ENCODE measurements around the gene TSPAN15.

Gene TSPAN15

DNA sequence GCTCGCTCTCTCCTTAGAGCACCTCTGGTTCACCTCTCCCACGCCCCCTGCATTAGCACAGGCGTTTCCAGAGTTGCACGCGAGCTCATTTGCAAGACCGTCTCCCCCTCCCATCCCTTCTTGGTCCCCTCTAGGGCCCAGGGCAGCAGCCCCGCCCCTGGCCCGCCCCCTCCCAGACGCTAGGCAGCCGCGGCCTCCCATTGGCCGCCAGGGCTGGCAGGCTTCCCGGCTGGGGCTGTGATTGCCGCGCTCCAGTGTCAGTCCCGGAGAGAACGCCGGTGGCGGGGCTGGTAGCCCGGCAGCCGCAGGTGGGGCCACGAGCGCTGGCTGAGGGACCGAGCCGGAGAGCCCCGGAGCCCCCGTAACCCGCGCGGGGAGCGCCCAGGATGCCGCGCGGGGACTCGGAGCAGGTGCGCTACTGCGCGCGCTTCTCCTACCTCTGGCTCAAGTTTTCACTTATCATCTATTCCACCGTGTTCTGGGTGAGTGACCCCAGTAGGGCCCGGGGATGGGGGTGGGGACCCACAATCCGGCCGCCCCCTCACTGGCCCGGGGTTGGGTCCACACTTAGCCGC lies at the start of gene TSPAN15:
Gene TSPAN15, plus strand, starts transcription at position 257 of the 575 bp plus-strand sequence. Its CDS starts 130 bp downstream, at position 387.
- peak; percentile 63 to 79 (median 63) for DNase-seq (ENCODE audit: low read depth in 3 of 3)

DNA sequence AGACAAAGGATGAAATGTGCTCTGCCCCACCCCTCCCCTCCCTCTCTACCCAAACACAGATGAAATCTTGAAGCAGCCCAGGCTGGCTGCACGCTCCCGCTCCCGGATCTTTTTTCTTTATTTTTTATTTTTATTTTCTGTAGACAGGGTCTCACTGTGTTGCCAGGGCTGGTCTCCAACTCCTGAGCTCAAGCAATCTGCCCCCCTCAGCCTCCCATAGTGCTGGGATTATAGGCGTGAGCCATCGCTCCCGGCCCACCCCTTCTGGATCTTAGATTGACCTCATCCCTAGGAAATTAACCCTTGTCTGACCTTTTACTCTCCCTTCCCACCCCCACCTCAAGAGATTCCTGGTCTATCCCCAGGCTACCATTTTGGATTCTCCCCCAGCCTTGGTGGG lies 48.9 kb upstream of the TSPAN15 start:
- DNase-seq (ENCODE audit: low read depth in 3 of 3): no peak

DNA sequence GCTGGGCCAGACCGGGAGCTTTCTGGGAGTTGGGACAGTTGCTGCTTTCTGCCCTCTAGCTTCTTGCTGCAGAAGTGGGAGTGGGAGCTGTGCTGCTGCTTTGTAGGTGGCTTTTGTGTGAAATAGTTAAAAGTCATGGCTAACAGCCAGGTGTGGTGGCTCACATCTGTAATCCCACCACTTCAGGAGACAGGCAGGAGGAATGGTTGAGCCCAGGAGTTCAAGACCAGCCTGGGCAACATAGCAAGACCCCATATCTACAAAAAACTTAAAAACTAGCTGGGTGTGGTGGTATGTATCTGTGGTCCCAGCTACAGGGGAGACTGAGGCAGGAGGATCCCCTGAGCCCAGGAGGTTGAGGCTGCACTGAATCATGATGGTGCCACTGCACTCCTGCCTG lies 48.2 kb upstream of the TSPAN15 start:
- DNase-seq (ENCODE audit: low read depth in 3 of 3): no peak

GRCh38 chr10:69403519-69403918 lies 47.7 kb upstream of the TSPAN15 start:
- no peak for DNase-seq (ENCODE audit: low read depth in 3 of 3)

DNA sequence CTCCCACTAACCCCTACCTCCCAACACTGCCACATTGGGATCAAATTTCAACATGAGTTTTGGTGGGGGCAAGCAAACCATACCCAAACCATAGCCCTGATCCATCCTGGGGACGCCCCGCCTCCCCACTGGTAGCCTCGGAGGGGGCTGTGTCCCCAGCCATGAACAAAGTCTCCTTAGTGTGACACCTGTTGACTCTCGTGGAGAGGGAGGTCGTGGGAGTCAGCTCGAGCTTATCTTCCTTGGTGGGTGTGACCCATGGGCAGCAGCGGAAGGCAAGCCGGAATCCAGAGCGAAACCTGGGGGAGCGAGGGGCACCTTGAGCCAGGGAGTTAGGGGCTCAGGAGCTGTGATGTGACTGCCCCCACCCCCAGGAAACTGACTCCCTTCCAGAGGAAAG lies 46.5 kb upstream of the TSPAN15 start:
- no peak for DNase-seq (ENCODE audit: low read depth in 3 of 3)

DNA sequence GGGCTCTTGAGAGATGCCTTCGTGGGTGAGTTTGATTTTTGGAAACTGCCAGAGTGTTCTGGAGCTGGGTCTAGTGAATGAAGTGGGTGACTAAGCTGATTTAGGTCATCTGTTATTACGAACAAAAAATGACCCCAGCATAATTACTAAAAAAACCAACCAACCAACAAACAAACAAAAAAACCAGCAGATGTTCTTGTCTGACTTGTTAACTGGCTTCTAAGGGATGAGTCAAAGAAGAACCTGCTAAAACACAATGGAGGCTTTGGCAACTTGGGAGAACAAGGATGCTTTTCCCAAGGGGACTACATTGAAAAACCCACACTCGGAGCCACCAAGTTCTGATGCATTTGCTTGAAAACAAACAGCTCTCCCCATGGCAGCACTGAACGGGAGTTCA lies 46.0 kb upstream of the TSPAN15 start:
- DNase-seq (ENCODE audit: low read depth in 3 of 3): no peak

DNA sequence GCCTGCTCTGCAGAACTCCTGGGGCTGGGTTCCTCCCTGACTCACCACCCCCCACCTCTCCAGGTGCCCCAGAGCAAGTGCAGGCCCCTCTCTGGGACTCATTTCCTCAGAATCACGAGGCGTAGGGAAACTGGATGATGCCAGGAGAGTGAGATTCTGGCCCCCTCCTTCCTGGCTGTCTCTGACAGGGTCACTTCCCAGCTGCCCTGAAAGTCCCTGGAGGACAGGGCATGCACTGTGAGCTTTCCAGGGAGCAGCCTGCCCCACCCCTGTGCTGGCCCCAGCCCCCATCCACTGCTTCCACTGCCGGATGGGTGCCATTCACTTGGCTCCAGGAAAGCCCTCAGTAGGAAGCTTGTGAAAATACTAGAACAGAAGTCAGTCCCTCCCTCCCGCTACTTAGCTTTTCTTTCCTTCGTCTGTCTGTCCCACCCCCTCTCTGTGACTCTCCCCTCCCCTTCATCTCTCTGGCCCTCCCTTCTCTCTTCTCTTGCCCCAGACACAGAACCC lies 44.9 kb upstream of the TSPAN15 start:
- no peak for DNase-seq (ENCODE audit: low read depth in 3 of 3)

GRCh38 chr10:69406816-69407580 lies 44.3 kb upstream of the TSPAN15 start:
- DNase-seq (ENCODE audit: low read depth in 3 of 3): no peak

DNA sequence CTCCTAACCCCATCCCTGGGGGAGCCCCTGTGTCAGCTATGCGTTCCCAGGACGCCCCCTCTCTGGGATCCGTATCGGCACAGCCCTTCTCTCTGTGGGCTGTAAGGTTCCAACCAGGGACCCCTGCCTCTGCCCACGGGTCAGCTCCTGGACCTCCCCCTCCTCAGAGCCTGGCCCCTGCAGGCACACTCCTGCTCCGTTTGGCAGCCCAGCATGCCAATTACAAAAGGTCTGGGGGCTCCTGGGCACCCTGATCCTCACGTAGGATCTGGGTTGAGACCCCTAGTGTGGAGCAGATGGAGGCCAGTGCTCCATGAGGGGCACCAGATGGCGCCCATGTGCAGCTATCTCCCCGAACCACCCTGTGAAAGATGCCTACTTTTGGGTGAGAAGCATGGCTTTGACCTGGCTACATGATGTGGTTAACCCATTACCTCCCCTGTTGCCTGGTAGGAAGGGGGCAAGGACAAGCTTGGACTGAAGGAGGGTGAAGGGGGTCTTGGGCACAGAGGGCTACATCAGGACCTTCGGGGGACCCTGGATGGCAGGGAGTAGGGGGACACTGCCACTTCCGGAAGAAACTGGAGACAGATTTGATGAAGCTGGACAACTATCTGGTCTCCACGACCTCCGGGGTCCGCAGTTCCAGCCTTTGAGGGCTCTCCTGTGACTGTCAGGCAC lies 43.5 kb upstream of the TSPAN15 start:
- DNase-seq (ENCODE audit: low read depth in 3 of 3): no peak

DNA sequence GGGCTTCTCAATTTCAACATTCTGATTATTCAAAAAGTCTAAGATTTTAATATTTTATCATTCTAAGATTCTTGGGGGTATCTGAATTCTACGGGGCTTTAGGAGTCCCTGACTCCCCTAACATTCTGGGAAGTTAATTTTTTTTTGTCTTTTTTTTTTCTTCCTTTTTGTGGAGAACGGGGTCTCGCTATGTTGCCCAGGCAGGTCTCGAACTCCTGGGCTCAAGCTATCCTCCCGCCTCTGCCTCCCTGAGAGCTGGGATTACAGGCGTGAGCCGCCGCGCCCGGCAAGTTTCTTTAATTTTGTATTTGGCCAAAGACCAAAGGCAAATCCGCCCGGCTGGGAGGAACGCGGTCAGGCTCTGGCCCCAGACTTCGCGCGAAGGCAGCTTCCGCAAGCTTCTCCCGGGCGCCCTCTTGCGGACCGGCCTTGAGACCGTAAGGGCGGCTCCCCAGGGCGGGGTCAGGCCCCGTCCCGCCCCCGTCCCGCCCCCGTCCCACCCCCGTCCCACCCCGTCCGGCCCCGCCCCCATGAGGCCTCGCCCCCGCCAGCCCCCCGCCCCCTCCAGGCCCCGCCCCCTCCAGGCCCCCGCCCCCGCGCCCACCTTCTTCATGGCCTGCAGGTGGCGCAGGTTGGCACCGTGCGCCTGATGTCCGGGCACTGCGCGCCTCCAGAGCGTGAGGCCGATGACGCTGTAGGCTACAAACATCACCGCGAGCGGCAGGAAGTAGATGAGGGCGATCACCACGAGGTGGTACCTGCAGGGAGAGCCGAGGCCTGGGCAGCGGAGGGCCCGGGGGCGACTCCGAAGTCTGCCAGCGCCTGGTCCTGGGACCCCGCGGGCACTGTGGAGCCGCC lies 42.7 kb upstream of the TSPAN15 start:
- peak; percentile 81 to 86 (median 84) for DNase-seq (ENCODE audit: low read depth in 3 of 3)

GRCh38 chr10:69409176-69409495 lies 42.1 kb upstream of the TSPAN15 start:
- no peak for DNase-seq (ENCODE audit: low read depth in 3 of 3)

DNA sequence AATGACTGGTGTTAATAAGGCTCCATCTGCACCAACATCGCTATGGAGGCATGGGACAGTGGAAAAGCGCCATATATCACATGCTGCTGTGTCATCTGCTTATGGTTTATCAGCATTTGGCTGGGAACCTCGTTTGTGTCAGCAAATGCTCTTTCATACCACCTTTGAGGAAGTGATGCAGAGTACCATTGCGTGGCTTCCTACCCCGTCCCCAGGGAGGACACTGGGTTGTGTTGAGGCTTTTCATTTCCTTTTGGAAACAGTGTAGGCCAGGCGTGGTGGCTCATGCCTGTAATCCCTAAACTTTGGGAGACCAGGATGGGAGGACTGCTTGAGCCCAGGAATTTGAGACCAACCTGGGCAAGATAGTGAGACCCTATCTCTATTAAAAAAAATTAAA lies 41.3 kb upstream of the TSPAN15 start:
- DNase-seq (ENCODE audit: low read depth in 3 of 3): no peak

DNA sequence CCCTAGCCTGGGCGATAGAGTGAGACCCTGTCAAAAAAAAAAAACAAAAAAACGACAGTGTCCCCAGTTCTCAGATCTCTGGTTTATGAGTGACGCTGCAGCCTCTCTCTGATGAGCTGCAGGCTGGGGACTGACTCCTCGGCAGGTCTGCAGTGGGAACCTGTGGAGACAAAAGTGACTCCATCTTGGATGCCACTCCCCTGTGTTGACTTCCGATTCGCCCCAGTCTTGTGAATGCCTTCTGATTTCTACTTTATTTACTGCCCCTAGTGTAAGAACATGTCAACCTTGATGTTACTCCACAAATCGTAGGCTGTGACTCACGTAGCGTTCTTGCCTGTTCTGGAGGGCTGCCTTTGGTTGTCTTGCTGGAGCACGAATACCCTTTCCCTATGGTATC lies 40.8 kb upstream of the TSPAN15 start:
- no peak for DNase-seq (ENCODE audit: low read depth in 3 of 3)

DNA sequence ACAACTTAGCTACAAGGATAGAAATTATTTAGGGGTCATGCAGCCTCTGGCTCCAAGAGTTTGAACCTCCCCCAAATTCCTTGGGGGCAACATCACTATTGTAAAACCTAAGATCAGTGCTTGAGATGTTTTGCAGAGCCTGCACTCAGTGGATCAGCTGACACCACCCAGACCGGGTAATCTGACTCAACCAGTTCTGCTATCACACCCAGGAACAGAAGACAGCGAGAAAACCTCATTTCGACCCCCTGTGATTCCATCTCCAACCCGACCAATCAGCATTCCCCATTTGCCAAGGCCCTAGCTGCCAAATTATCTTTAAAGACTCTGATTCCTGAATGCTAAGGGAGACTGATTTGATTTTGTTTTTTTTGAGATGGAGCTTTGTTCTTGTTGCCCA lies 39.8 kb upstream of the TSPAN15 start:
- DNase-seq (ENCODE audit: low read depth in 3 of 3): no peak

GRCh38 chr10:69412232-69412790 lies 39.0 kb upstream of the TSPAN15 start:
- DNase-seq (ENCODE audit: low read depth in 3 of 3): no peak

GRCh38 chr10:69413221-69413865 lies 37.9 kb upstream of the TSPAN15 start:
- DNase-seq (ENCODE audit: low read depth in 3 of 3): no peak

DNA sequence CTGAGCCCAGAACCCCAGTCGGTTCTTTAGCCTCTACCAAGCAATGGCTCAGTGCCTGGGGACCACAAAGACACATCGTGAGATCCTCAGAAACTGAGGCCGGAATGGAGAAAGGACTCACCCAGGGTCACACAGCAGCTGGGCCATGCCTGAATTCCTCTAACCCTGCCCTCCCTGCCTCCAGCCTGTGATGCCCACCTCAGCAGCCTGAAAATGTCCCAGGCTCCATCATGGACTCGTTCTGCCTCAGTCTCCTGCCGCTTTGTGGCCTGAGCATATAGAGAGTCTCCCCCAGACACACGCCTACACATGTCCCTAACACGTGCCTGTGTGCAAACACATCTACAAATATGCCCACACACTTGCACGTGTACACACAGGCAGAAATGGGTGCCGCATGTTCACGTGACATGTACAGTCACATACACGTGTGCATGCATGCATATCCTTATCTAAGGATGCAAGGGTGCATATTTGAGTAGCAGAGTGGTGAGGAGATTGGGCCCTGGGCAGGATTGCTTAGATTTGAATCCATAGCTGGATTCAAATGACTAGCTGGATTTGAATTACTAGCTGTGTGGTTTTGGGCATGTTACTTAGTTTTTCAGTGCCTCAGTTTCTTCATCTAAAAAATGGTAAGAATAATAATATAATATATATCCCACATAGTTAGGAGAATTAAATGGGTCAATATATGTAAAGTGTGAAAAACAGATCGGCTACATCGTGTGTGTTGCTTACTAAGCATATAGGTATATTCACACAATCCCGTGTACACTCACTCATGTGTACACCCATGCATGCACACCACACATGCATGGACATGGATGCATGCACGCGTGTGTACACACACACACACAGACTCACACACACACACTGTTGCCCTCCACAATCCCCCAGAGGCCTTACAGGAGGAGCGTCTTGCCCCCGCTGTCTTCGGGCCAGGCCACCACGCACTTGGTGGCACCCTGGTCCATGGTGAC lies 36.9 kb upstream of the TSPAN15 start:
- DNase-seq (ENCODE audit: low read depth in 3 of 3): no peak

GRCh38 chr10:69415049-69415448 lies 36.2 kb upstream of the TSPAN15 start:
- no peak for DNase-seq (ENCODE audit: low read depth in 3 of 3)

DNA sequence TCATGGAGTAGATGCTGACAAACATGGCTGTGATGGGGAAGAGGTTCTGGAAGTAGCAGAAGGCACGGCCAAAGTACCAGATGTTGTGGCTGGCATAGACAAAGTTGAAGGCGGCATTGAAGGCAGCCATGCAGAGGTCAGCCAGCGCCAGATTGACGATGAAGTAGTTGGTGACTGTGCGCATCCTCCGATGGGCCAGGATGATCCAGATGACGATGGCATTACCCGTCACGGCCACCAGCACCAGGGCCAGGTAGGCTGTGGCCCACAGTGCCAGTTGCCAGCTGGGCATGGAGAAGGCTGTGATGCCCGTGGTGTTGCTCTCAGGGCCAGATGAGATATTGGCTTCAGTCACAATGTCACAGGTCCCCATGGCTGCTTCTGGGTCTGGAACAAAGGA lies 35.3 kb upstream of the TSPAN15 start:
- no peak for DNase-seq (ENCODE audit: low read depth in 3 of 3)

- no peak for DNase-seq (ENCODE audit: low read depth in 3 of 3)
Observed at GRCh38 chr10:69416695-69417094, 34.6 kb upstream of the TSPAN15 start, which contains the start of gene TACR2. Gene TACR2 (minus strand): TSS chr10:69416918. CDS start chr10:69416323, 595 bp downstream.

Measured in stimulated activated CD4-positive, alpha-beta T cell treated with anti-CD3 and anti-CD28 coated beads, TNF-alpha, amount 100 ng/mL, for 48 hours (primary cell).